Colonic mucosa (tissue), 4 donors: Measurements from ENCODE around the gene SEBOX. TPM values are rescaled to one million over a fixed set of nuclear protein-coding genes. Genes with fewer than 3 reads are reported as not detected.

Experiments
- DNase-seq: peaks from one replicate; pipeline ENCODE4 v3.0.0-alpha.2; 2020
- H3K27ac ChIP-seq: fragments of 200-600 bp; one replicate; pipeline ENCODE4 v1.8.0; 2021
- H3K27me3 ChIP-seq: fragments of 200-600 bp; one replicate; pipeline ENCODE4 v1.8.0; 2021
- H3K36me3 ChIP-seq: fragments of 200-600 bp; one replicate; pipeline ENCODE4 v1.8.0; 2021
- H3K4me1 ChIP-seq: fragments of 200-600 bp; one replicate; pipeline ENCODE4 v1.8.0; 2021; ENCODE audit warnings: mild to moderate bottlenecking
- H3K4me3 ChIP-seq: fragments of 200-600 bp; one replicate; pipeline ENCODE4 v1.8.0; 2021
- H3K9ac ChIP-seq, 2 donors: one replicate each; pipeline ENCODE4 v1.7.0; 2013; ENCODE audit warnings: control low read depth in 2 of 2, low read depth in 2 of 2, low read length in 2 of 2
- H3K9me3 ChIP-seq: fragments of 200-600 bp; one replicate; pipeline ENCODE4 v1.8.0; 2021
- CTCF ChIP-seq: fragments of 200-600 bp; IDR thresholded peaks from one replicate; pipeline ENCODE4 v1.8.0; 2022; ENCODE audit warnings: antibody characterized with exemption, mild to moderate bottlenecking
- intact Hi-C: fragments of 100-400 bp; cut with DNase I; formaldehyde crosslinking; loops from one replicate; pipeline ENCODE4 v1.14.1; 2022
- total RNA-seq, 2 donors: library from RNA; stranded (reverse); fragmentation: NEBNext Ultra II Directional in 1 of 2; extraction: Animal tissue kit (Norgen Biotek cat#: 25700) in 1 of 2; gene quantifications; one replicate each; pipeline ENCODE4 v1.2.1, GENCODE V29; 2021
- donor health status: healthy.
- donor health status: DM: no; HTN: no; CAD: no.
- donor health status: DM: no; HTN: no; CAD: no.

Gene SEBOX
- total RNA-seq, 2 donors from 2014 or later = not detected

GRCh38 chr17:28370035-28370743, 5.2 kb upstream of the SEBOX start, which contains the start of gene VTN:
TSS of gene VTN (minus strand) at chr17:28370307. CDS start at chr17:28370203, 104 bp downstream.
- intact Hi-C loops = no loop called here
- no peak within 1 kb of the TSS for H3K9ac ChIP-seq
- H3K36me3 ChIP-seq = no peaks in the 10 kb centered on the region
- no peaks in the 10 kb centered on the region for H3K9me3 ChIP-seq
- peaks cover 16% of the 10 kb centered on the region for H3K27me3 ChIP-seq
- H3K4me1 ChIP-seq = peaks cover 4% of the 10 kb centered on the region
- peak within 1 kb of the TSS; percentile 23 for H3K27ac ChIP-seq
- no peak within 1 kb of the TSS for H3K4me3 ChIP-seq
- no peak for TF ChIP-seq CTCF
- DNase-seq = no peak

- intact Hi-C loops = no loop called here
- H3K27ac ChIP-seq = no peak overlapping the region
- H3K4me3 ChIP-seq = no peak overlapping the region
- DNase-seq = no peak
- H3K9ac ChIP-seq = no peak overlapping the region
- H3K9me3 ChIP-seq = no peaks in the 10 kb centered on the region
- H3K4me1 ChIP-seq = peaks cover 4% of the 10 kb centered on the region
- H3K27me3 ChIP-seq = peaks cover 16% of the 10 kb centered on the region
- no peaks in the 10 kb centered on the region for H3K36me3 ChIP-seq
- TF ChIP-seq CTCF = no peak
Observed at GRCh38 chr17:28369684-28370034, 4.7 kb upstream of the SEBOX start.

GRCh38 chr17:28368915-28369683, 4.1 kb upstream of the SEBOX start:
- intact Hi-C loops = no loop called here
- no peak for DNase-seq
- Histone ChIP-seq H3K9me3 (no peaks in the 10 kb centered on the region), H3K36me3 (no peaks in the 10 kb centered on the region), H3K4me1 (peaks cover 4% of the 10 kb centered on the region), H3K27ac (no peak overlapping the region), H3K4me3 (no peak overlapping the region), H3K9ac (no peak overlapping the region), H3K27me3 (peaks cover 16% of the 10 kb centered on the region)
- TF ChIP-seq CTCF = no peak

GRCh38 chr17:28368306-28368831, 3.4 kb upstream of the SEBOX start:
- intact Hi-C loops = no loop called here
- no peak overlapping the region for H3K4me3 ChIP-seq
- no peaks in the 10 kb centered on the region for H3K36me3 ChIP-seq
- H3K27me3 ChIP-seq = peaks cover 15% of the 10 kb centered on the region
- no peaks in the 10 kb centered on the region for H3K9me3 ChIP-seq
- no peak for TF ChIP-seq CTCF
- H3K4me1 ChIP-seq = peaks cover 4% of the 10 kb centered on the region
- H3K27ac ChIP-seq = no peak overlapping the region
- DNase-seq = no peak
- H3K9ac ChIP-seq = no peak overlapping the region

- no peak overlapping the region for H3K27ac ChIP-seq
- intact Hi-C loops = no loop called here
- H3K9me3 ChIP-seq = no peaks in the 10 kb centered on the region
- no peak for TF ChIP-seq CTCF
- no peaks in the 10 kb centered on the region for H3K36me3 ChIP-seq
- H3K27me3 ChIP-seq = peaks cover 9% of the 10 kb centered on the region
- no peak overlapping the region for H3K4me3 ChIP-seq
- H3K4me1 ChIP-seq = peaks cover 4% of the 10 kb centered on the region
- H3K9ac ChIP-seq = no peak overlapping the region
- DNase-seq = no peak
Observed at GRCh38 chr17:28367641-28368305, 2.8 kb upstream of the SEBOX start.
